ENCODE data around the gene PTPN23.
A peak's percentile ranks its signal among the peaks of the same experiment; 100 is the strongest.

PTPN23 gene

GRCh38 chr3:47376393-47376792 is 4.4 kb upstream of the PTPN23 start:
- no peak for DNase-seq

- DNase-seq = no peak
These were observed 3.6 kb upstream of the PTPN23 start for GRCh38 chr3:47377186-47377585.

DNA sequence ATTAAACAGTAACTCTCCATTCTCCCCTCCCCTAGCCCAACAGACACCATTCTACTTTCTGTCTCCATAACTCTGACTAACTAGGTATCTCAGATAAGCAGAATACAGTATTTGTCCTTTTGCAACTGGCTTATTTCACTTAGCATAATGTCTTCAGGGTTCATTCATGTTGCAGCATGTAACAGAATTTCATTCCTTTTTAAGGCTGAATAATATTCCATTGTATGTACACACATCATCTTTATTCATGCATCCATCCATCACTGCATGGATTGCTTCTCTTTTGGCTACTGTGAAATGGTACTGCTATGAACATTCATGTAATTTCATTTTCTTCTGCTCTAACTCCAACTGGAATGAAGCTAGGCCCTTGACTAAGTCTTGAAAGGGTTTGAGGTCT is 2.0 kb upstream of the PTPN23 start:
- no peak for DNase-seq

DNA sequence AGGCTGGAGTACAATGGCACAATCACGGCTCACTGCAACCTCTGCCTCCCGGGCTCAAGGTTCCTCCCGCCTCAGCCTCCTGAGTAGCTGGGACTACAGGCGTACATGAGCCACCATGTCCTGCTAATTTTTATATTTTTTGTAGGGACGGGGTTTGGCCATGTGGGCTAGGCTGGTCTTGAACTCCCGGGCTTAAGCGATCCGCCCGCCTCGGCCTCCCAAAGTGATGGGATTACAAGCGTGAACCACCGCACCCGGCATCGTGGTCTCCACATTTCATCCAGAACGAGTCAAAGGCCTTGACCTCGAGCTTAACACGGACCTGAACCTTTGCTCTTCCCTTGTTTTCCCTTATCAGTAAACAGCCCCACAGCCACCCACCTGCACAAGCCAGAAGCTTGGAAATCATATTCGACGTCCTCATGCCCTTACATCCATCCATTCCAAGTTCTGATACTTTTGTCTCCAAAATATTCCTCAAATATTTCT is 1.4 kb upstream of the PTPN23 start:
- no peak for DNase-seq

- DNase-seq = no peak
These were observed 708 bp upstream of the PTPN23 start for GRCh38 chr3:47380026-47380600.

DNA sequence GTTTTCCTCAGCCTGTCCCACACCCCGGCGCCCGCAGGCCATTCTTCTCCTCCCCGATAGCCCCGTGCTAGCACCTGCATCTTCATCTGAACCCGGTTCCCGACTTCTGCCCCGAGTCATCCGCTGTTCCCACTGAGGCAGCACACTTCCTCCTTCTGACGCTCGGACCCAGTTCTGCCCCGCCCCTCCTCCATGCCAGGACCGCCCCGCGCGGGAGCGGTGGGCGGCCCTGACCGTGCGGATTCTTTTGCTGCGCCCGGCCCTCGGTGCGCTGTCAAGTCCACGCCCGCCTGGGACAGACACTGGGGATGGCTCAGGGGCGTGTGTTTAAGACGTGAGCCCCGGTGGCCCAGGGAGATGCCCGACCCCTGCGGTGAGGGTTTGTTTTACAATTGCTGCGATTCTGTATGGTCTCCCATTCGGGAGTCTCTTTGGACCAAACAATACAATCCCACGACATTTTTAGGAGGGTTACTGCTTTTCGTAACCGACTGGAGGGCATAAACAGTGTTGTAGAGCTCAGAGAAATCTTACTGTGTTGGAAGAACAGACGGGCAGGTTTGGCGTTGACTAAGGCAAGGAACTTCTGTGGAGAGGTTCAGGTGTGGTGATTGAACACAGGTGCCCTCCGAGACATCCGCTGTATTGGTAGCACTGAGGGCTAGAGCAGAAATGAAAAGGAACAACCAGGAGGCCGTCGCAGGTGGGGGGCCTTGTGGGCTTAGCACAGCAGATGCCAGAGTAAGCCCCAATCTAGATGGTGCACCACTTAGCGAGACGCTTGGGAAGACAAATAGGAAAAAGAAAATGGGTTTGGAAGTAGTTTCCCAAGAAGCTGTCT is 716 bp downstream of the PTPN23 start:
- DNase-seq = peak; percentile 76

GRCh38 chr3:47384425-47384824 is 3.6 kb downstream of the PTPN23 start:
- DNase-seq = no peak

GRCh38 chr3:47385007-47385406 is 4.2 kb downstream of the PTPN23 start:
- no peak for DNase-seq

GRCh38 chr3:47385796-47386195 is 5.0 kb downstream of the PTPN23 start:
- no peak for DNase-seq

GRCh38 chr3:47392933-47393332 is 12.1 kb downstream of the PTPN23 start:
- no peak for DNase-seq

- no peak for DNase-seq
These were observed 13.5 kb downstream of the PTPN23 start for GRCh38 chr3:47394140-47394870.

- DNase-seq = no peak
These were observed 14.1 kb downstream of the PTPN23 start for GRCh38 chr3:47394881-47395280.

DNA sequence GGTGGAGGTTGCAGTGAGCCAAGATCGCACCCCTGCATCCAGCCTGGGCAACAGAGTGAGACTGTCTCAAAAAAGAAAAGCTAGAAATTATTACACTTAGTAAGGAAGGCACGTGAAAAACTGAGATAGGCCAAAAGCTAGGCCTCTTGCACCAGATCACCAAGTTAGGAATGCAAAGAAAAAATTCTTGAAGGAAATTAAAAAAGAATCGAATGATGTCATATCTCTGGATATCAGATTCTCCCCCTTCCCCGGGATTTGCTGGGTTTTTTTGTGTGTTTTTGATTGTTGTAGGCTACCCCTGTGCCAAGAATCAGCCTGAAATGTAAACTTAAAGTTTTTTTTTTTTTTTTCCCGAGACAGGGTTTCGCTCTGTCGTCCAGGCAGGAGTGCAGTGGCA is 17.4 kb downstream of the PTPN23 start:
- no peak for DNase-seq

DNA sequence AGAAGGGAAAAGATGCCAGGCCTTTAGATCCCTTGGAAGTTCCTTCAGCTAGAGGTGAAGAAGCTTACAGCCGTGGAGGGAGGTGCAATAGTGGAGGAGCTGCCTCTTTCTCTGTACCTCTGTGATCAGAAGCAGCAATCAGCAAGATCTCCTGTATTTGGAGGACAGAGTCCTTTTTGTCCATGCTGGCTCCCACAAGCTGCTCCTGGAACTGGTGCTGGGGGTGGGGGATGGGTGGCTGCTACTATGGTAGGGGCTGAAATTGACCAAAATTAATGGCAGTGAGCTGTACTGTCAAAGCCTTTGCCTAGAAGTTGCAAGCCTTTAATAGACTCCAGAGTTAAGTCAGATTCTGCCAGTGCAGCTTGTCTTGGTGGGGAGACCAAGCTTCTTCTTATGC is 18.2 kb downstream of the PTPN23 start:
- DNase-seq = no peak

DNA sequence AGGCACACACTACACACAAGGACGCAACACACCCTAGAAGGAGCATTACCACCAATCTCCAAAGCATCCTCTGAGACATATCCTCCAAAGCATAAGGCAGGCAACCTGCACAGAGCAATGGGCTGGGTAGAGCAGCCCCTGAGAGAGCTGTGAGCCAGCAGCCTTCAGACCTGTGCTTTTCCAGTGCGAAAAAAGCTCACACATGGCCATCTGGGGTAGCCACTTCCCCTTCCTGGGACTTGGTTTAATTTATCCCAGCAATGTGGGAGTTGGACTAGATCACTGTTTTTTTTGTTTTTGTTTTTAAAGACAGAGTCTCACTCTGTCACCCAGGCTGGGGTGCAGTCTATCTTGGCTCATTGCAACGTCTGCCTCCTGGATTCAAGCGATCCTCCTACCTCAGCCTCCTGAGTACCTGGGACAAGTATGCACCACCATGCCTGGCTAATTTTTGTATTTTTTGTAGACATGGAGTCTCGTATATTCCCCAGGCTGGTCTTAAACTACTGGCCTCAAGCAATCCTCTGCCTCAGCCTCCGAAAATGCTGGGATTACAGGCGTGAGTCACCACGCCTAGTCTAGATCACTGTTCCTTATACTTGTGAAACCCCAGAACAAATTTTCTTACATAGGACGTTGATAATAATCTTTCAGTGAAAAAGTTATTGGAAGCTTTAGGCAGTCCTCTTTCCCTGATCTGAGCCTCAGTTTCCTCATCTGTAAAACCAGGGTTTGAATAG is 18.9 kb downstream of the PTPN23 start:
- no peak for DNase-seq

- no peak for DNase-seq
These were observed 23.6 kb downstream of the PTPN23 start for GRCh38 chr3:47404431-47404876.

DNA sequence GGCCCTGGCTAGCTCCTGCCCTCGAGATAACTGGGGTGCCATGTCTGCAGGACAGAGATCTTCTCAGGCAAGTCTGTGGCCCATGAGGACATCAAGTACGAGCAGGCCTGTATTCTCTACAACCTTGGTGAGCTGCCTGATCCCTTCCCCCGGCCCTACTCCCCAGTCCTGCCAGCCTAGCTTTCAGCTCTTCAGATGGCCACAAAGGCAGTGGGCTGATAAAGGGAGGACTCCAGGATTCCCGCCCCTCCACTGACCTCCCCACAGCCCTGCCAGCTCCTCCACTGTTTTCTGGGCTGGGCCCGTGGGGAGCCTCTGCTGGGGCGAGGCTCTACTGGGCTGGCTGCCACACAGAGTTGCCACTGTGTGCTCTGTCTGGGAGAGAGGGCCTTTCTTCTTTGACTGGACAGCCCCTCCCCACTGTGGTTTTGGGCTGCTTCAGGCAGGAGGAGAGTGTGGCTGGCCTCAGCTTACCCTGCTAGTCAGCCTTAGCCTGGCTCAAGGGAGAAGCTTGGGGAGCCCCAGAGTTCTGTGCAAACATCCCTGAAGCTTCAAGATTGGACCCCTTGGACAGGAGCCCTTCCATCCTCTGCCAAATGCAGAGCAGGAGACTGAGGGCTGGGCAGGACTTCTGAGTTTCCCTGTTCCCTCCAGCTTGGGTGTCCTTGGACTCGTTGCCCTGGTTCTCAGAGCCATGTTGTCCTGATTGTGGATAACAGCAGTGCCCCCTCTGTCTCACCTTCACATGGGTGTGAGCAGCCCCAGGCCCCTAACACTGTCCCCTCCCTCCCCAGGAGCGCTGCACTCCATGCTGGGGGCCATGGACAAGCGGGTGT is 24.4 kb downstream of the PTPN23 start:
- no peak for DNase-seq

DNA sequence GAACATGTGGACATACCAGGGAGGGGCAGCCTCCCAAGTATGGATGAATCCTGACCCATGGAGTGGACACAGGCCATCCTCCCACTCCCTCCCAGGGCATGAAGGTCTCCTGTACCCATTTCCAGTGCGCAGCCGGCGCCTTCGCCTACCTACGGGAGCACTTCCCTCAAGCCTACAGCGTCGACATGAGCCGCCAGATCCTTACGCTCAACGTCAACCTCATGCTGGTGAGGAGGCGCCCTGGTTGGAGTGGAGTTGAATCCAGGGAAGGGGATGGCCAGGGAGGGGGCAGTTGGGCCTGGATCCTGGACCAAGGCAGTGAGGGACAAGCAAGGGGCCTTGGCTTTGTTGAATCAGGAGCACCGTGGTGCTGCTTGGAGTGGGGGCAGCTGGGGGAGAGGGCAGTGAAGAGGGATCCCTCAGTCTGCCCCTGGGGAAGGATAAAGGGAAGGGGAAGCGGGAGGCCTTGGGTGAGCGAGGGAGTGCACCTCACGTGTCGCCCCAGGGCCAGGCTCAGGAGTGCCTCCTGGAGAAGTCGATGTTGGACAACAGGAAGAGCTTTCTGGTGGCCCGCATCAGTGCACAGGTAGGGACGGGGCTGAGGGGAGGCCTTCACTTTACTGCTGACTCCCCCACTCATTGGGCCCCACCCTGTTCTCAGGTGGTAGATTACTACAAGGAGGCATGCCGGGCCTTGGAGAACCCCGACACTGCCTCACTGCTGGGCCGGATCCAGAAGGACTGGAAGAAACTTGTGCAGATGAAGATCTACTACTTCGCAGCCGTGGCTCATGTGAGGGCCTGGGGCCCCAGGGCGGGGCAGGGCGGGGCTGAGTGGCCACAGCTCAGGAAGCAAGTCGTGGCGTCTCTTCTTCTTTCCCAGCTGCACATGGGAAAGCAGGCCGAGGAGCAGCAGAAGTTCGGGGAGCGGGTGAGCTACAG is 25.3 kb downstream of the PTPN23 start:
- no peak for DNase-seq

GRCh38 chr3:47406762-47407149 is 25.9 kb downstream of the PTPN23 start:
- no peak for DNase-seq

- no peak for DNase-seq
These were observed 26.4 kb downstream of the PTPN23 start for GRCh38 chr3:47407237-47407636.
